Activated CD4-positive, alpha-beta memory T cell treated with anti-CD3 and anti-CD28 coated beads, Interleukin-2, amount 10 ng/mL, durations not matched to agents 7 days and 5 days (primary cell): ENCODE results near the gene DNAH1. TPM values are rescaled to one million over a fixed set of nuclear protein-coding genes. Genes with fewer than 3 reads are reported as not detected.

Experiments
- CTCF ChIA-PET: fragments of 350-600 bp; sonication (Branson Sonifier 250); formaldehyde crosslinking; loops from one replicate; lab custom pipeline; 2021; ENCODE audit warnings: antibody characterized with exemption, inconsistent platforms; lab: Charles Lee
- POLR2A ChIA-PET: fragments of 350-600 bp; sonication (Branson Sonifier 250); formaldehyde crosslinking; loops from one replicate; lab custom pipeline; 2021; ENCODE audit warnings: antibody characterized with exemption; lab: Charles Lee
- DNase-seq: peaks from one replicate; pipeline ENCODE4 v3.0.0-alpha.2; 2020
- H3K27ac Mint-ChIP-seq: one replicate; pipeline ENCODE4 v1.8.0; 2021; ENCODE audit warnings: mild to moderate bottlenecking, mixed read lengths
- H3K27me3 Mint-ChIP-seq: one replicate; pipeline ENCODE4 v1.8.0; 2021; ENCODE audit warnings: mixed read lengths
- H3K36me3 Mint-ChIP-seq: one replicate; pipeline ENCODE4 v1.8.0; 2021; ENCODE audit warnings: low read depth, mixed read lengths
- H3K4me1 Mint-ChIP-seq: one replicate; pipeline ENCODE4 v1.8.0; 2021; ENCODE audit warnings: mixed read lengths
- H3K4me3 Mint-ChIP-seq: one replicate; pipeline ENCODE4 v1.8.0; 2021; ENCODE audit warnings: mild to moderate bottlenecking, mixed read lengths
- H3K9me3 Mint-ChIP-seq: one replicate; pipeline ENCODE4 v1.8.0; 2021; ENCODE audit warnings: mixed read lengths
- total RNA-seq, 2 experiments: library from RNA; stranded (reverse); gene quantifications; one replicate each; pipeline ENCODE4 v1.2.3, GENCODE V29; 2021

The DNAH1 gene
- total RNA-seq, 2 experiments from 2014 or later: 20.7 to 21.8 TPM

DNA sequence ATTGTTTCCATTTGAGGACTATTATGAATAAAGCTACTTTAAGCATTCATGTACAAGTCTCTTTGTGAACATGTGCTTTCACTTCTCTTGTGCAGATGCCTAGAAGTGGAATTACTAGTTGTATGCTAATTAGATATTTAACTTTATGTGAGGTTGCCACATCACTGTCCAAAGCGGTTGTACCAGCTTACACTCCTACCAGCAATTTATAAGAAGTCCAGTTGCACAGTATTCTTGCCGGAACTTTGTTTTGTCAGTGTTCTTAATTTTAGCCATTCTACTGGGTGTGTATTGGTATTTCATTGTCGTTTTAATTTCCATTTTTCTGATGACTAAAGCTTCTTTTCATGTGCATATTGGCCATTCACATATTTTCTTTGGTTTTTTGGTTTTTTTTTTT, 99.7 kb downstream of the DNAH1 start:
- Mint-ChIP-seq H3K27me3 (no peaks in the 10 kb centered on the region), H3K36me3 (peaks cover 25% of the 10 kb centered on the region), H3K9me3 (no peaks in the 10 kb centered on the region), H3K4me3 (no peak overlapping the region), H3K4me1 (peaks cover 29% of the 10 kb centered on the region), H3K27ac (no peak overlapping the region)
- DNase-seq: no peak
- ChIA-PET CTCF (interaction anchor here (0.9 to 1.4 kb wide), 3 partner anchors 12 to 33 kb away, joined by 3 to 4 read pairs (median 3); no protein-coding TSS in a partner anchor), POLR2A (interaction anchor here (0.6 kb wide), 1 partner anchor 77 kb away, joined by 4 read pairs; no protein-coding TSS in a partner anchor)

DNA sequence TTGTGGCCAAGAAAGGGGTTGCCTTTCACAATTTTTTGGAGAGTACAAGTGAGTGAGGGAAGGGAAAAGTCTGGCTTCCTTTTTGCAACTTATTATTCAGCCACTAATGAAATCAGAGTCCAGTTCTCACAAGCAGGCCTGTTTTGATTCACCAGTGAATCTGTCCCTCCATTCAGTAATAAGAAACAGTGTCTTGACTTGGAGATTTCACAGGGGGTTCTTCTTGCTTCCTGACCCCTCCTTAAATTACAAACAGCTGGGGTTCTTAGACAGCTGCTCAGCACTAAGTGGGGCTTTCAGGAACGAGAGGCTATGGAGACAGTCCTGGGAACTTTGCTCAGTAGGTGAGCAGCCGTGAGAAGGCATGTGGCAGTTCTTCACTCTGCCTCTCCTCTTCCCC, 104.3 kb downstream of the DNAH1 start:
- no peak for DNase-seq
- ChIA-PET CTCF (interaction anchor here (0.6 to 2.0 kb wide), 4 partner anchors 8 to 66 kb away, joined by 3 to 6 read pairs (median 4); no protein-coding TSS in a partner anchor), POLR2A (interaction anchor here (1.1 to 1.6 kb wide), 2 partner anchors 8 to 12 kb away, joined by 3 to 5 read pairs; no protein-coding TSS in a partner anchor)
- H3K4me1 Mint-ChIP-seq: peaks cover 2% of the 10 kb centered on the region
- H3K36me3 Mint-ChIP-seq: peaks cover 8% of the 10 kb centered on the region
- H3K27ac Mint-ChIP-seq: no peak overlapping the region
- H3K4me3 Mint-ChIP-seq: no peak overlapping the region
- H3K27me3 Mint-ChIP-seq: no peaks in the 10 kb centered on the region
- no peaks in the 10 kb centered on the region for H3K9me3 Mint-ChIP-seq

DNA sequence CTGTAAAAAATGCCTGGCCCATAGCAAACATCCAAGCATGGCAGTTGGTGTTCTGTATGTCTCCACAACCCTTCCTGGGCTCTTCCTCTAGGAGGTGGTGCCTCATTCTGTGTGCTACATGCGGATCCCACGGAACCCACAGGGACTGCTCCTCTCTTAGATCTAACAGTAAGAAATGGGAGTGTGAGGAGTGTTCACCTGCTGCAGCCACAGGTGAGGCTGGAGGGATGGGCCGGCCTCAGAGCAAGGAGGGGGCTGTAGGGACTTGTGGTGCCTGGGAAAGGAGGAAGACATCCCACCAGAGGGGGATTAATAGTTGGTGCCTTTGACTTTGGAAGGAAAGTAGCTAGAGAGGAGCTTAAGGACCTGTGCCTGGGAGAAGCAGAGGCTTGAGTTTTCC, 106.5 kb downstream of the DNAH1 start:
- H3K36me3 Mint-ChIP-seq: peaks cover 3% of the 10 kb centered on the region
- CTCF ChIA-PET: interaction anchor here (1.2 kb wide), 1 partner anchor 10 kb away, joined by 4 read pairs; no protein-coding TSS in a partner anchor
- no peak overlapping the region for H3K27ac Mint-ChIP-seq
- no peaks in the 10 kb centered on the region for H3K4me1 Mint-ChIP-seq
- H3K9me3 Mint-ChIP-seq: no peaks in the 10 kb centered on the region
- POLR2A ChIA-PET: no interaction called here
- H3K27me3 Mint-ChIP-seq: peaks cover 3% of the 10 kb centered on the region
- no peak overlapping the region for H3K4me3 Mint-ChIP-seq
- DNase-seq: no peak

DNA sequence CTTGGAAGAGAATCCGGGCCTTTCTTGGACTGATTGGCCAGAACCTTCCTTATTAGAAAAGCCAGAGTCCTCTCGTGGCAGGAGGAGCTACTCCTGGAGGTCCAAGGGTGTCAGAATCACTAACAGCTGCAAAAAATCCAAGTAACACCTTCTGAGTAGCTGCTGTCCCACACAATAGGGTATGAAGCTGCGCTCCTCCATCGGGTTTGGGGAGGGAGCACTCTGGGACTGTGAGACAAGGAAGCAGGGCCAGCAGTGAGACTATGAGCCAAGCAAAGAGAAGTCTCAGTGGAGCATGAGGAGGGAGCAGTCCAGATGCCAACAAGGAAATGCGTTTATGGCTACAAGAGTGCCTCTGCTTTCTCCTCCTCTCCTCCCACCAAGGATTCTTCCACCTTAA, 107.1 kb downstream of the DNAH1 start:
- Mint-ChIP-seq H3K9me3 (no peaks in the 10 kb centered on the region), H3K4me1 (no peaks in the 10 kb centered on the region), H3K4me3 (no peak overlapping the region), H3K27me3 (peaks cover 6% of the 10 kb centered on the region), H3K36me3 (peaks cover 2% of the 10 kb centered on the region), H3K27ac (no peak overlapping the region)
- ChIA-PET POLR2A (no interaction called here), CTCF (interaction anchor here (1.2 kb wide), 1 partner anchor 11 kb away, joined by 4 read pairs; no protein-coding TSS in a partner anchor)
- DNase-seq: no peak

DNA sequence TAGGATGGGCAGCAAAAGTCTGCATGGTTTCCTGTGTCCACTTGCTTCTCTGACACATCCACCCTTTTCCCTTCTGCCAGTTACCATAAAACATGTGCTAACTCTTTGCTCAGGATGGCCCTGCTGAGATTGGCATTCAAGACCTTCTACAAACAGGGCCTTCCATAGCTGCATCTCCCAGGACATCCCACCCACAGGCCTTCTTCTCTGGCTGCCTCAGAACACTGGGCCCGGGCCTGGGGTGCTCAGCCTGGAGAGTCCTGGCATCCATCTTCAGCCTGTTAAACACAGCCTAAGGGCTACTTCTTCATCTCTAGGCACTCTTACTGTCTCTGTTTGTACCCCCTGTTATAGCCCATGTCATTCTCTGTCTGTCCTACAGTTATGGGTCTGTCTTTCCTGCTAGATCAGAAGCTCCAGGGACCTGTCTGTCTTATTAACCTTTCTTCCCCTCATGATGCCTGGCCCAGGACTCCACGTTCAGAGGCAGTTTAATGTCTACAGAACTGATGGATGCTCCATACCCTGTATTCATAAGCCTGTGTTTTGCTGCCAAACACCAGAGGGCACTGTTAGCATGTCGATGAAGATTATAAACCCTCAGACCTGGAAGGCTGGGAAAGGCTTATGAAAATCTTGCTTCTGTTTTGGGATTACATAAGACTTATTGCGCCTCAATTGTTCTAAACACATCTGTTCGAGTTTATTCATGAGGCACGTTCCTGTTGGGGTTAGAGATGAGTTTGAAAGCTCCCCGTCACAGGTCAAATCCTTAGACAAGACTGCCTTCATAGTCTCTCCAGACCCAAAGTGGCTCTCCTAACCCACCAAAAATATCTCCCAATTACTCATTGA, 112.3 kb downstream of the DNAH1 start:
- ChIA-PET POLR2A (interaction anchor here (0.8 to 1.7 kb wide), 3 partner anchors 18 to 108 kb away, joined by 3 to 4 read pairs (median 3); partner anchors contain the start of gene SEMA3G), CTCF (interaction anchor here (0.6 to 12.0 kb wide), 15 partner anchors 9 to 427 kb away, joined by 3 to 151 read pairs (median 3); partner anchors contain the start of gene SEMA3G)
- H3K4me3 Mint-ChIP-seq: no peak overlapping the region
- H3K36me3 Mint-ChIP-seq: no peaks in the 10 kb centered on the region
- H3K27me3 Mint-ChIP-seq: peaks cover 6% of the 10 kb centered on the region
- no peaks in the 10 kb centered on the region for H3K9me3 Mint-ChIP-seq
- H3K27ac Mint-ChIP-seq: no peak overlapping the region
- peak; percentile 44 for DNase-seq
- peaks cover 16% of the 10 kb centered on the region for H3K4me1 Mint-ChIP-seq

DNA sequence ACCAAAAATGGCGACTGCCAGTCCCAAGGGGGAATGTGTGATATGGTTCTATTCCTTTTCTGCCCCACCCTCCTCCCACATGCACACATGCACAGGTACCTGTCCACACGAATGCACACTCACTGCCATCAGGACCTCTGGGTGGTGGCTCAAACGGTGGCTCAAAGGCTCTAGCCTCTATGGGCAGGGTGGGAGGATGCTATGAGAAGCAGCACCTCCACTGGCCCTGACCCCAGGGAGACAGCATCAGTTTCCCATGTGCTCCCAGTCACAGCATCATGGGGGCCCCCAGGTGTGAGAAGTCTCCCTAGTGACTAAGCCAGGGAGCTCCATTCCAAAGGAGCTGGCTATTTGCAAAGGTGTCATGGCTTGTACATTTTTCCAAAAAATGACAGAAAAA, 112.9 kb downstream of the DNAH1 start:
- Mint-ChIP-seq H3K27me3 (peaks cover 7% of the 10 kb centered on the region), H3K9me3 (no peaks in the 10 kb centered on the region), H3K36me3 (no peaks in the 10 kb centered on the region), H3K27ac (no peak overlapping the region), H3K4me3 (no peak overlapping the region), H3K4me1 (peaks cover 21% of the 10 kb centered on the region)
- CTCF ChIA-PET: interaction anchor here (1.0 to 12.0 kb wide), 9 partner anchors 8 to 428 kb away, joined by 3 to 151 read pairs (median 3); partner anchors contain the start of gene SEMA3G
- DNase-seq: no peak
- POLR2A ChIA-PET: interaction anchor here (0.8 to 1.7 kb wide), 2 partner anchors 17 to 20 kb away, joined by 3 to 4 read pairs; partner anchors contain the start of gene SEMA3G

DNA sequence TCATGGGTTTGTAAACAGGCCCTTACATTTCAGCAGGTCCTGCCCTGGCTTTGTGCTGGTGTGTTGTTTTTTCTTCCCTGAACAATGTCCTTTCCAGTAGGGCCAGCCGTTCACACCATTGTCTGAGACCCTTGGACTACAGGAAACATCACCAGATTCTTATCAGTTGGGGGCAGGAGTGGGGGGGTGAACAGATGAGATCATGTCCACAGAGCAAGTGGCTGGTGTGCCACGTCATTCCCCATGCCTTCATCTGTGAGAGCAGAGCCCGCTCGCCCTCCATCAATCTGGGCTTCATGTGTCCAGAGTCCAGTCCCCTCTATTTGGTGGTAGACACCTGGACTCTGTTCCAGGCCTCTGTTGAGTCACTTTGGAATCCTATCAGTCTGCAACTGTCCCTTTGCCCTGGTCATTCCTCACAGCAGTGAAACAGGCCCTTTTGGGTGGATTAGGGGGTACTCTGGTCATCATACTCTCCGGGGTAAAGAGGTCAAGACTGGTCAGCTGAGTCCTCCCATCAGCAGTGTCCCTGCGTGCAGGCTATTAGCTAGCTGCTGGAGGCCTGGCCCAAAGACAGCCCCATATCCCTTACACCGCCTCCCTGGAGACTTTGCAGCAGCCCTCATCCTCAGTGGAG, 113.8 kb downstream of the DNAH1 start:
- POLR2A ChIA-PET: interaction anchor here (1.7 kb wide), 1 partner anchor 19 kb away, joined by 3 read pairs; no protein-coding TSS in a partner anchor
- CTCF ChIA-PET: interaction anchor here (1.0 to 12.0 kb wide), 4 partner anchors 10 to 428 kb away, joined by 3 to 151 read pairs (median 6); partner anchors contain the start of gene SEMA3G
- Mint-ChIP-seq H3K9me3 (no peaks in the 10 kb centered on the region), H3K27ac (no peak overlapping the region), H3K27me3 (peaks cover 9% of the 10 kb centered on the region), H3K4me1 (peaks cover 24% of the 10 kb centered on the region), H3K36me3 (no peaks in the 10 kb centered on the region), H3K4me3 (no peak overlapping the region)
- no peak for DNase-seq

DNA sequence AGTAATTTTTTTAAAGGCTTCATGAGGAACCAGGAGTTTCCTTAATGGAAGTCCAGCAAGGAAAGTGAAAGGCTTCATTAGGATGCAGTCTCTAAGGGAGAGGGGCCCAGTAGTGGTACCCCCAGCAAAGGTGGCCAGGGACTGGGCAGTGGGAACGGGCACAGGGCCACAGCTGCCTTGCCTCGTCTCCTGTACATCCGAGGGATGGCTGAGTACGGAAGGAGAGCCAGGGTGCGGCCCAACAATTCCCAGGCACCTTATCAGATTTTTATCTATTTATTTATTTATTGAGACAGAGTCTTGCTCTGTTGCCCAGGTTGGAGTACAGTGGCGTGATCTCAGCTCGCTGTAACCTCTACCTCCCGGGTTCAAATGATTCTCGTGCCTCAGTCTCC, 114.3 kb downstream of the DNAH1 start:
- Mint-ChIP-seq H3K27me3 (peaks cover 9% of the 10 kb centered on the region), H3K4me1 (peaks cover 24% of the 10 kb centered on the region), H3K9me3 (no peaks in the 10 kb centered on the region), H3K36me3 (no peaks in the 10 kb centered on the region), H3K4me3 (no peak overlapping the region), H3K27ac (no peak overlapping the region)
- POLR2A ChIA-PET: no interaction called here
- no peak for DNase-seq
- CTCF ChIA-PET: interaction anchor here (2.3 to 12.0 kb wide), 2 partner anchors 18 kb away, joined by 7 to 151 read pairs; partner anchors contain the start of gene SEMA3G

DNA sequence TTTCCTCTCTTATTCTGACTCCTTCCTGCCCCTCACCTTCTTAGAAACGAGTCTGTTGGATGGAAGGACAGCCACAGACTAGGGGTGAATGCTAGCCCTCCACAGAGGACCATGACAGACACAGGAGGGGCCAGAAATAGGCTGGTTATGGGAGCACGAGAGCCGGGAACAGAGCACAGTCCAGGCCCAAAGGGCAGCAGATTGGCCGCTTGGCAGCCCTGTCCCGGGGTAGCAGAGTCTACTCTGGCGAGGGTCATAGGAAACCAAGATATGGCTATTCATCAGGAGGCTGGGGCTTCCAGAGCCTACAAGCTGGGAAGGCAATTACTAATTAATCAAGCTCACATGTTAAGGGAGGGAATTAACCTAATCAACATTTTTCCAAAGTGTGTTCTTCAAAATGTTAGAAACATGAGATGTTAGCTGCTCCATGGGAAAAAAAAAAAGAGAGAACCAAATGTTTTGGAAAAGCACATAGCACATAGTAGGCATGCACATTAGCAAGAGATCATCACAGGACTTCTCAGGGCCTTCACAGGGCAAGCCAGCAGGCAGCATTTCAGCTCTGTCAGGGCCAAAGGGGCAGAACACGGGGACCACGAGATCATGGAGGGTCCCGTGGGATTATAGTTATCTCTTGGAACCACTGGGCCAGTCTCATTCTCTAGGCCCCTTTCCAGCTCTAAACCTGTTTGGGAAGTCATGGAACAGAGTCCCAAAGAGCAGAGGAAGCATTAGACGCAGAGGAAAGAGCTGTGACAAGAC, 115.5 kb downstream of the DNAH1 start:
- H3K9me3 Mint-ChIP-seq: no peaks in the 10 kb centered on the region
- ChIA-PET CTCF (interaction anchor here (2.3 to 12.0 kb wide), 2 partner anchors 17 to 20 kb away, joined by 7 to 151 read pairs; partner anchors contain the start of gene SEMA3G), POLR2A (interaction anchor here (1.4 to 1.7 kb wide), 2 partner anchors 14 to 16 kb away, joined by 3 to 7 read pairs; no protein-coding TSS in a partner anchor)
- H3K36me3 Mint-ChIP-seq: no peaks in the 10 kb centered on the region
- H3K4me3 Mint-ChIP-seq: no peak overlapping the region
- H3K27me3 Mint-ChIP-seq: peaks cover 6% of the 10 kb centered on the region
- peaks cover 24% of the 10 kb centered on the region for H3K4me1 Mint-ChIP-seq
- no peak for DNase-seq
- no peak overlapping the region for H3K27ac Mint-ChIP-seq

DNA sequence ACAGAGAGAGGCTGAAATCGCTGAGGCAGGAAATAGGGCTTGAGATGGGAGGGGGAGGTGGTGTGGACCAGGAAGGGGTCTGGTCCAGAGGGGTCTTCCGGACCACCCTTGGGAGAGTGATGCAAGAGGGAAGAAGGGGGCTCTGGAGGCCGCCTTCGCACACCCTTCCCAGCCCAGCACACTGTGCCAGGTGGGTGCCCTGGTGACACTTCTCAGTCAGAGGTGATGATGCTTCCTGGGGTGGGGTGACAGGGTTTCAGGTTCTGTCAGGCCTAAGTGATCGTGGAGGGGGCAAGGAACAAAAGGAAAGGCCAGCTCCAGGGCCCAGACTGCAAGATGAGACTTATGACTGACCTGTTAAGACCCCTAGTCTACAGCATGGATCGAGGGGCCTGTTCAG, 116.1 kb downstream of the DNAH1 start:
- ChIA-PET CTCF (interaction anchor here (2.3 to 12.0 kb wide), 2 partner anchors 16 to 20 kb away, joined by 7 to 151 read pairs; partner anchors contain the start of gene SEMA3G), POLR2A (interaction anchor here (0.8 to 1.7 kb wide), 3 partner anchors 12 to 15 kb away, joined by 3 to 7 read pairs (median 3); no protein-coding TSS in a partner anchor)
- no peak overlapping the region for H3K27ac Mint-ChIP-seq
- H3K9me3 Mint-ChIP-seq: no peaks in the 10 kb centered on the region
- no peak overlapping the region for H3K4me3 Mint-ChIP-seq
- peaks cover 6% of the 10 kb centered on the region for H3K27me3 Mint-ChIP-seq
- no peaks in the 10 kb centered on the region for H3K36me3 Mint-ChIP-seq
- no peak for DNase-seq
- H3K4me1 Mint-ChIP-seq: peaks cover 24% of the 10 kb centered on the region

DNA sequence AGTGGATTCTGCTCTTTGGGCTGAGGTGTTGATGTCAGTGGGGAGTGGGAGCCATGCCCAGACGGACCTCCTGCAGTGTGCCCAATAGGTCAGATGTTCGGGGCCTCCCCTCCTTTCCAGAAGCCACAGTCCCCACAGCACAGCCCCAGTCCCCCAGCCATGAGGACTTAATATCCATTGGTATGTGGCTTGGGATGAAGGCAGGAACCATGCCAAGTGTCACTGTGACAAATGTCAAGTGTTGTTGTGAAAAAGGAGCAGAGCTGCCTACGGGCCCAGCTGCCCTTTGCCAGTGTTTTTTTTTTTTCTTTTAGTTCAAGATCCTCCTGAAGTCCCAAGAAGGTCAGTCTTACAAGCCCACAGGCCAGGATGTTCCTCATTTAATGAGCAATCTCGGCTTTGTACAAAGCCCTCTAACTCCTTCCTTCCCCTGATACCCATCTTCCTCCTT, 116.6 kb downstream of the DNAH1 start:
- no peak for DNase-seq
- Mint-ChIP-seq H3K27ac (peak overlapping the region; percentile 0), H3K4me3 (no peak overlapping the region), H3K4me1 (peaks cover 24% of the 10 kb centered on the region), H3K9me3 (no peaks in the 10 kb centered on the region), H3K27me3 (peaks cover 6% of the 10 kb centered on the region), H3K36me3 (no peaks in the 10 kb centered on the region)
- CTCF ChIA-PET: interaction anchor here (0.8 to 12.0 kb wide), 4 partner anchors 16 to 40 kb away, joined by 3 to 151 read pairs (median 6); partner anchors contain the start of gene SEMA3G
- POLR2A ChIA-PET: interaction anchor here (0.8 to 1.7 kb wide), 4 partner anchors 12 to 15 kb away, joined by 3 to 7 read pairs (median 3); no protein-coding TSS in a partner anchor
